ENCODE data around the gene ABCA13.

GRCh38 chr7:48452218-48452617, 281.0 kb downstream of the ABCA13 start:
- no peak for TF ChIP-seq CTCF (IDR thresholded peaks at IDR 0.05)
- TF ChIP-seq REST (IDR thresholded peaks at IDR 0.05; ENCODE audit: low read depth, low read length), result no peak
- TF ChIP-seq POLR2AphosphoS5 (IDR thresholded peaks at IDR 0.05; ENCODE audit: low read depth, low read length), result no peak
- TF ChIP-seq NFIC (IDR thresholded peaks at IDR 0.05; ENCODE audit: borderline replicate concordance), result no peak
- no peak for TF ChIP-seq MXI1 (IDR thresholded peaks at IDR 0.05; ENCODE audit: low read depth, low read length)
- no peak for TF ChIP-seq SIN3A (IDR thresholded peaks at IDR 0.05; ENCODE audit: borderline replicate concordance, low read depth, low read length)
- no peak for TF ChIP-seq TEAD4 (IDR thresholded peaks at IDR 0.05; ENCODE audit: borderline replicate concordance, insufficient read depth)
- TF ChIP-seq JUND (IDR thresholded peaks at IDR 0.05), result no peak
- TF ChIP-seq MAX (IDR thresholded peaks at IDR 0.05; ENCODE audit: low read depth), result no peak
- TF ChIP-seq ZBTB33 (IDR thresholded peaks at IDR 0.05; ENCODE audit: borderline replicate concordance, low read depth), result no peak
- no peak for TF ChIP-seq USF1 (IDR thresholded peaks at IDR 0.05; ENCODE audit: borderline replicate concordance, low read depth)
- TF ChIP-seq ELF1 (IDR thresholded peaks at IDR 0.05), result no peak
- TF ChIP-seq CHD2 (IDR thresholded peaks at IDR 0.05; ENCODE audit: low read length, partially characterized antibody), result no peak
- no peak for TF ChIP-seq EZH2phosphoT487 (IDR thresholded peaks at IDR 0.05; ENCODE audit: borderline replicate concordance, low read depth)
